ENCODE results near the gene SH3TC1. TPM values are rescaled to one million over a fixed set of nuclear protein-coding genes. Genes with fewer than 3 reads are reported as not detected.

The SH3TC1 gene
- total and polyA plus RNA-seq, 4 experiments from 2014 or later, result 7.9 to 41.3 (median 25.7) TPM

- intact Hi-C loops (cut with micrococcal nuclease), result no loop called here
- Histone ChIP-seq H3K9me3 (ENCODE audit: control insufficient read depth in 1 of 2, low read length in 2 of 2) (no peaks in the 10 kb centered on the region), H3K36me3 (ENCODE audit: insufficient read depth, low read length) (peaks cover 21% of the 10 kb centered on the region), H3K4me1 (ENCODE audit: insufficient read depth, low read length) (peaks cover 46% of the 10 kb centered on the region), H3K4me3 (ENCODE audit: low read length in 2 of 2) (no peak overlapping the region), H3K27ac (ENCODE audit: low read depth, low read length) (no peak overlapping the region), H3K27me3 (ENCODE audit: insufficient read depth, low read length) (no peaks in the 10 kb centered on the region)
- DNase-seq, result no peak
- Mint-ChIP-seq H3K27me3 (no peaks in the 10 kb centered on the region), H3K27ac (no peak overlapping the region), H3K36me3 (peaks cover 13 to 33% of the 10 kb centered on the region in 2 donors), H3K4me3 (no peak overlapping the region), H3K4me1 (peaks cover 25 to 51% (median 38%) of the 10 kb centered on the region in 4 donors), H3K9me3 (no peaks in the 10 kb centered on the region)
- ChIA-PET CTCF (ENCODE audit: partially characterized antibody) (interaction anchor here (1.9 kb wide), 1 partner anchor 15 kb away, joined by 9 read pairs; no protein-coding TSS in a partner anchor), POLR2A (ENCODE audit: partially characterized antibody) (interaction anchor here (2.0 to 4.5 kb wide), 2 partner anchors 10 to 28 kb away, joined by 5 to 31 read pairs; partner anchors contain the start of gene SH3TC1)
Observed at GRCh38 chr4:8227201-8227770, 28.2 kb downstream of the SH3TC1 start.

GRCh38 chr4:8227771-8228318, 28.8 kb downstream of the SH3TC1 start:
- peaks cover 9 to 30% of the 10 kb centered on the region in 2 donors for H3K36me3 Mint-ChIP-seq
- ChIA-PET POLR2A (ENCODE audit: partially characterized antibody) (interaction anchor here (0.7 to 4.5 kb wide), 4 partner anchors 10 to 213 kb away, joined by 3 to 31 read pairs (median 6); partner anchors contain the start of genes ACOX3, SH3TC1 and TRMT44), CTCF (ENCODE audit: partially characterized antibody) (interaction anchor here (1.7 to 1.9 kb wide), 2 partner anchors 14 kb away, joined by 7 to 9 read pairs; no protein-coding TSS in a partner anchor)
- peak overlapping the region; percentile 65 for H3K27ac ChIP-seq (ENCODE audit: low read depth, low read length)
- H3K27ac Mint-ChIP-seq, result peak overlapping the region in 3 of 7 donors; percentile 22 to 89 (median 47)
- no peaks in the 10 kb centered on the region for H3K27me3 Mint-ChIP-seq
- peaks cover 25 to 46% (median 37%) of the 10 kb centered on the region in 4 donors for H3K4me1 Mint-ChIP-seq
- H3K4me1 ChIP-seq (ENCODE audit: insufficient read depth, low read length), result peaks cover 46% of the 10 kb centered on the region
- no peaks in the 10 kb centered on the region for H3K9me3 Mint-ChIP-seq
- no peaks in the 10 kb centered on the region for H3K27me3 ChIP-seq (ENCODE audit: insufficient read depth, low read length)
- no peak for DNase-seq
- H3K4me3 Mint-ChIP-seq, result peak overlapping the region in 1 of 8 donors; percentile 8
- no peaks in the 10 kb centered on the region for H3K9me3 ChIP-seq (ENCODE audit: control insufficient read depth in 1 of 2, low read length in 2 of 2)
- H3K4me3 ChIP-seq (ENCODE audit: low read length in 2 of 2), result peak overlapping the region in 1 of 2 donors; percentile 47
- intact Hi-C loops (cut with micrococcal nuclease), result loop anchor here (2.0 kb wide), 1 partner anchor 69 kb away; the partner anchor contains the start of gene ABLIM2
- peaks cover 17% of the 10 kb centered on the region for H3K36me3 ChIP-seq (ENCODE audit: insufficient read depth, low read length)

GRCh38 chr4:8228319-8229250, 29.5 kb downstream of the SH3TC1 start:
- Histone ChIP-seq H3K27me3 (ENCODE audit: insufficient read depth, low read length) (no peaks in the 10 kb centered on the region), H3K9me3 (ENCODE audit: control insufficient read depth in 1 of 2, low read length in 2 of 2) (no peaks in the 10 kb centered on the region), H3K36me3 (ENCODE audit: insufficient read depth, low read length) (peaks cover 17% of the 10 kb centered on the region), H3K27ac (ENCODE audit: low read depth, low read length) (peak overlapping the region; percentile 65), H3K4me3 (ENCODE audit: low read length in 2 of 2) (peak overlapping the region in 1 of 2 donors; percentile 47), H3K4me1 (ENCODE audit: insufficient read depth, low read length) (peaks cover 46% of the 10 kb centered on the region)
- intact Hi-C loops (cut with micrococcal nuclease), result loop anchor here (2.0 kb wide), 1 partner anchor 70 kb away; the partner anchor contains the start of gene ABLIM2
- Mint-ChIP-seq H3K27me3 (no peaks in the 10 kb centered on the region), H3K4me3 (peak overlapping the region; percentile 52 to 84 (median 70)), H3K27ac (peak overlapping the region; percentile 68 to 94 (median 89)), H3K9me3 (no peaks in the 10 kb centered on the region), H3K4me1 (peaks cover 25 to 46% (median 37%) of the 10 kb centered on the region in 4 donors), H3K36me3 (peaks cover 8 to 29% of the 10 kb centered on the region in 2 donors)
- ChIA-PET CTCF (ENCODE audit: partially characterized antibody) (interaction anchor here (1.1 to 1.7 kb wide), 3 partner anchors 14 to 52 kb away, joined by 5 to 7 read pairs (median 7); partner anchors contain the start of gene SH3TC1), POLR2A (ENCODE audit: partially characterized antibody) (interaction anchor here (0.6 to 4.5 kb wide), 8 partner anchors 10 to 212 kb away, joined by 3 to 31 read pairs (median 4); partner anchors contain the start of genes ABLIM2, ACOX3, SH3TC1 and TRMT44)
- DNase-seq, result peak; percentile 77 to 91 (median 81)

- Mint-ChIP-seq H3K4me1 (peaks cover 18 to 40% (median 31%) of the 10 kb centered on the region in 4 donors), H3K36me3 (peaks cover 0 to 20% of the 10 kb centered on the region in 2 donors), H3K27me3 (no peaks in the 10 kb centered on the region), H3K27ac (peak overlapping the region; percentile 68 to 94 (median 89)), H3K9me3 (no peaks in the 10 kb centered on the region), H3K4me3 (peak overlapping the region in 7 of 8 donors; percentile 56 to 84 (median 74))
- Histone ChIP-seq H3K27ac (ENCODE audit: low read depth, low read length) (peak overlapping the region; percentile 65), H3K27me3 (ENCODE audit: insufficient read depth, low read length) (no peaks in the 10 kb centered on the region), H3K4me1 (ENCODE audit: insufficient read depth, low read length) (peaks cover 46% of the 10 kb centered on the region), H3K4me3 (ENCODE audit: low read length in 2 of 2) (peak overlapping the region in 1 of 2 donors; percentile 47), H3K36me3 (ENCODE audit: insufficient read depth, low read length) (peaks cover 20% of the 10 kb centered on the region), H3K9me3 (ENCODE audit: control insufficient read depth in 1 of 2, low read length in 2 of 2) (no peaks in the 10 kb centered on the region)
- intact Hi-C loops (cut with micrococcal nuclease), result loop anchor here (2.0 kb wide), 1 partner anchor 71 kb away; the partner anchor contains the start of gene ABLIM2
- ChIA-PET POLR2A (ENCODE audit: partially characterized antibody) (interaction anchor here (0.6 to 4.5 kb wide), 7 partner anchors 11 to 206 kb away, joined by 3 to 31 read pairs (median 5); partner anchors contain the start of genes ABLIM2 and SH3TC1), CTCF (ENCODE audit: partially characterized antibody) (interaction anchor here (1.1 to 1.7 kb wide), 3 partner anchors 13 to 53 kb away, joined by 5 to 7 read pairs (median 7); partner anchors contain the start of gene SH3TC1)
- DNase-seq, result peak in 1 of 5 donors; percentile 75
Observed at GRCh38 chr4:8229331-8229975, 30.4 kb downstream of the SH3TC1 start.

- Histone ChIP-seq H3K4me3 (ENCODE audit: low read length in 2 of 2) (no peak overlapping the region), H3K4me1 (ENCODE audit: insufficient read depth, low read length) (peaks cover 42% of the 10 kb centered on the region), H3K9me3 (ENCODE audit: control insufficient read depth in 1 of 2, low read length in 2 of 2) (no peaks in the 10 kb centered on the region), H3K27me3 (ENCODE audit: insufficient read depth, low read length) (no peaks in the 10 kb centered on the region), H3K27ac (ENCODE audit: low read depth, low read length) (no peak overlapping the region), H3K36me3 (ENCODE audit: insufficient read depth, low read length) (peaks cover 16% of the 10 kb centered on the region)
- Mint-ChIP-seq H3K9me3 (no peaks in the 10 kb centered on the region), H3K27me3 (no peaks in the 10 kb centered on the region), H3K27ac (peak overlapping the region in 4 of 7 donors; percentile 59 to 70 (median 61)), H3K36me3 (peaks cover 0 to 15% of the 10 kb centered on the region in 2 donors), H3K4me3 (peak overlapping the region in 2 of 8 donors; percentile 15 to 24), H3K4me1 (peaks cover 14 to 37% (median 27%) of the 10 kb centered on the region in 4 donors)
- ChIA-PET POLR2A (ENCODE audit: partially characterized antibody) (interaction anchor here (4.5 kb wide), 1 partner anchor 31 kb away, joined by 31 read pairs; the partner anchor contains the start of gene SH3TC1), CTCF (ENCODE audit: partially characterized antibody) (interaction anchor here (1.2 kb wide), 1 partner anchor 12 kb away, joined by 4 read pairs; no protein-coding TSS in a partner anchor)
- intact Hi-C loops (cut with micrococcal nuclease), result no loop called here
- DNase-seq, result no peak
Observed at GRCh38 chr4:8230033-8230432, 30.9 kb downstream of the SH3TC1 start.

GRCh38 chr4:8230891-8231290, 31.8 kb downstream of the SH3TC1 start:
- ChIA-PET CTCF (ENCODE audit: partially characterized antibody) (interaction anchor here (1.2 kb wide), 1 partner anchor 11 kb away, joined by 4 read pairs; no protein-coding TSS in a partner anchor), POLR2A (ENCODE audit: partially characterized antibody) (no interaction called here)
- no peak overlapping the region for H3K4me3 Mint-ChIP-seq
- no peaks in the 10 kb centered on the region for H3K27me3 Mint-ChIP-seq
- Histone ChIP-seq H3K27me3 (ENCODE audit: insufficient read depth, low read length) (no peaks in the 10 kb centered on the region), H3K4me1 (ENCODE audit: insufficient read depth, low read length) (peaks cover 38% of the 10 kb centered on the region), H3K9me3 (ENCODE audit: control insufficient read depth in 1 of 2, low read length in 2 of 2) (no peaks in the 10 kb centered on the region), H3K4me3 (ENCODE audit: low read length in 2 of 2) (no peak overlapping the region), H3K27ac (ENCODE audit: low read depth, low read length) (no peak overlapping the region), H3K36me3 (ENCODE audit: insufficient read depth, low read length) (peaks cover 15% of the 10 kb centered on the region)
- intact Hi-C loops (cut with micrococcal nuclease), result no loop called here
- H3K36me3 Mint-ChIP-seq, result peaks cover 0 to 18% of the 10 kb centered on the region in 2 donors
- DNase-seq, result no peak
- peak overlapping the region in 4 of 7 donors; percentile 10 to 86 (median 50) for H3K27ac Mint-ChIP-seq
- no peaks in the 10 kb centered on the region for H3K9me3 Mint-ChIP-seq
- peaks cover 13 to 30% (median 27%) of the 10 kb centered on the region in 4 donors for H3K4me1 Mint-ChIP-seq
